Measurements from ENCODE around the gene CD200R1.
"Not testable (repeated sequence)": the region's sequence is repeated elsewhere in the genome, so short reads cannot be mapped to it uniquely, and the experiment has no call there.

CD200R1 gene

GRCh38 chr3:112973325-112974177 lies 1.4 kb downstream of the CD200R1 start:
- peak; percentile 66 for DNase-seq

GRCh38 chr3:112972158-112972557 lies 2.7 kb downstream of the CD200R1 start:
- no peak for DNase-seq

- DNase-seq: no peak
These were observed 7.1 kb downstream of the CD200R1 start for GRCh38 chr3:112967828-112968227.

- DNase-seq: no peak
These were observed 7.5 kb downstream of the CD200R1 start for GRCh38 chr3:112967425-112967824.

GRCh38 chr3:112966633-112967032 lies 8.3 kb downstream of the CD200R1 start:
- no peak for DNase-seq

- DNase-seq: no peak
These were observed 9.2 kb downstream of the CD200R1 start for GRCh38 chr3:112965656-112966055.

GRCh38 chr3:112963683-112964082 lies 11.2 kb downstream of the CD200R1 start:
- DNase-seq: no peak

GRCh38 chr3:112958811-112959560 lies 15.9 kb downstream of the CD200R1 start:
- DNase-seq: peak; percentile 38

- no peak for DNase-seq
These were observed 18.6 kb downstream of the CD200R1 start for GRCh38 chr3:112956351-112956750.

- no peak for DNase-seq
These were observed 26.5 kb downstream of the CD200R1 start for GRCh38 chr3:112948346-112948838.

- DNase-seq: no peak
These were observed 43.0 kb downstream of the CD200R1 start for GRCh38 chr3:112931736-112932521.

- no peak for DNase-seq
These were observed 44.1 kb downstream of the CD200R1 start for GRCh38 chr3:112930771-112931170.

- no peak for DNase-seq
These were observed 48.9 kb downstream of the CD200R1 start for GRCh38 chr3:112925969-112926368.

- DNase-seq: no peak
These were observed 49.3 kb downstream of the CD200R1 start for GRCh38 chr3:112925560-112925959.

- not testable (repeated sequence) for DNase-seq
These were observed 55.4 kb downstream of the CD200R1 start for GRCh38 chr3:112919541-112919940.

- no peak for DNase-seq
These were observed 66.7 kb downstream of the CD200R1 start for GRCh38 chr3:112908252-112908651.

GRCh38 chr3:112904786-112905185 lies 70.1 kb downstream of the CD200R1 start:
- DNase-seq: no peak

- no peak for DNase-seq
These were observed 74.8 kb downstream of the CD200R1 start for GRCh38 chr3:112900113-112900512.

- DNase-seq: no peak
These were observed 77.1 kb downstream of the CD200R1 start for GRCh38 chr3:112897791-112898190.

GRCh38 chr3:112894258-112894657 lies 80.6 kb downstream of the CD200R1 start:
- DNase-seq: no peak

- no peak for DNase-seq
These were observed 85.5 kb downstream of the CD200R1 start for GRCh38 chr3:112889357-112889756.

GRCh38 chr3:112888381-112889085 lies 86.4 kb downstream of the CD200R1 start:
- no peak for DNase-seq

All from activated CD4-positive, alpha-beta T cell treated with anti-CD3 and anti-CD28 coated beads for 48 hours (primary cell).